Suprapubic skin (tissue), 3 donors: Measurements from ENCODE around the gene WFDC5.

Experiments
- EP300 ChIP-seq: sonication (generic); formaldehyde crosslinking; IDR thresholded peaks from one replicate; pipeline ENCODE4 v1.6.1; 2017; ENCODE audit warnings: antibody characterized with exemption
- POLR2A ChIP-seq, 2 donors: fragments of 450-650 bp; IDR thresholded peaks; one replicate each; pipeline ENCODE4 v1.6.1; 2017; ENCODE audit warnings: antibody characterized with exemption in 2 of 2, mild to moderate bottlenecking in 2 of 2, moderate library complexity in 2 of 2
- TF ChIP-seq, protein P1 (sequence below), 2 donors: fragments of 200-600 bp in 1 of 2; fragments of 450-650 bp in 1 of 2; sonication (generic) in 1 of 2; IDR thresholded peaks; one replicate each; pipeline ENCODE4 v1.5.1; 2016 to 2019; ENCODE audit warnings: antibody characterized with exemption in 2 of 2, mild to moderate bottlenecking in 1 of 2, moderate library complexity in 1 of 2

DNA sequence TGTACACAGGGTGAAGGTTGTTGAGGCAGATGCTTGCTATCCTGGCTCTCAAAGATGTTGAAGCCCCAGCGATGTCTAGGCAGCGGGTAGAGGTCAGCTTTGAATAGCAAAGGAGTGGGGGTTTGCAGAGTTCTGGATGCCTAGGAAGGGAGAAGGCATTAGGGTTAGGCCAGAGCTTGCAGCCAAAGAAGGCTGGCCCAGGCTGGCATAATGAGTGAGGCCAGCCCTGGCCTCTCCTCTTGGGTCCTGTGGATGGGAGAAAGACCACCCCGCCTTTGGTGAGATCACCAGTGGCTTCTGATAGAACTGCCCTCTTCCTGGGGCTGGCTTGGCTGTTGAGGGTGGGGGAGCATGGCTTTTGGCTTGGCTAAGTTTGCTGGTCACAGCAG, 406 bp upstream of the WFDC5 start:
- TF ChIP-seq, protein P1, sequence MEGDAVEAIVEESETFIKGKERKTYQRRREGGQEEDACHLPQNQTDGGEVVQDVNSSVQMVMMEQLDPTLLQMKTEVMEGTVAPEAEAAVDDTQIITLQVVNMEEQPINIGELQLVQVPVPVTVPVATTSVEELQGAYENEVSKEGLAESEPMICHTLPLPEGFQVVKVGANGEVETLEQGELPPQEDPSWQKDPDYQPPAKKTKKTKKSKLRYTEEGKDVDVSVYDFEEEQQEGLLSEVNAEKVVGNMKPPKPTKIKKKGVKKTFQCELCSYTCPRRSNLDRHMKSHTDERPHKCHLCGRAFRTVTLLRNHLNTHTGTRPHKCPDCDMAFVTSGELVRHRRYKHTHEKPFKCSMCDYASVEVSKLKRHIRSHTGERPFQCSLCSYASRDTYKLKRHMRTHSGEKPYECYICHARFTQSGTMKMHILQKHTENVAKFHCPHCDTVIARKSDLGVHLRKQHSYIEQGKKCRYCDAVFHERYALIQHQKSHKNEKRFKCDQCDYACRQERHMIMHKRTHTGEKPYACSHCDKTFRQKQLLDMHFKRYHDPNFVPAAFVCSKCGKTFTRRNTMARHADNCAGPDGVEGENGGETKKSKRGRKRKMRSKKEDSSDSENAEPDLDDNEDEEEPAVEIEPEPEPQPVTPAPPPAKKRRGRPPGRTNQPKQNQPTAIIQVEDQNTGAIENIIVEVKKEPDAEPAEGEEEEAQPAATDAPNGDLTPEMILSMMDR (IDR thresholded peaks at IDR 0.05) = no peak
- TF ChIP-seq POLR2A (IDR thresholded peaks at IDR 0.05) = no peak
- TF ChIP-seq EP300 = no peak
